Large intestine (tissue), 3 donors: ENCODE measurements around the gene CYB561. TPM values are rescaled to one million over a fixed set of nuclear protein-coding genes. Genes with fewer than 3 reads are reported as not detected.

Source experiments
- DNase-seq, 2 donors: peaks; one replicate each; pipeline versions ENCODE4 v3.0.0 to v3.0.0-alpha.2; 2013
- H3K27ac ChIP-seq: one replicate; pipeline ENCODE4 v1.5.1; 2013; ENCODE audit warnings: low read length
- H3K27me3 ChIP-seq: 2 replicates; pipeline ENCODE4 v1.6.1; 2013; ENCODE audit warnings: low read length; ENCODE audit not compliant: control insufficient read depth, insufficient read depth
- H3K36me3 ChIP-seq: 2 replicates; pipeline ENCODE4 v1.6.1; 2013; ENCODE audit warnings: low read length; ENCODE audit not compliant: control insufficient read depth, insufficient read depth
- H3K4me1 ChIP-seq: one replicate; pipeline ENCODE4 v1.6.1; 2013; ENCODE audit warnings: low read length; ENCODE audit not compliant: control insufficient read depth, insufficient read depth
- H3K4me3 ChIP-seq: one replicate; pipeline ENCODE4 v1.5.1; 2013; ENCODE audit warnings: low read length
- H3K9me3 ChIP-seq: one replicate; pipeline ENCODE4 v1.6.1; 2013; ENCODE audit warnings: mild to moderate bottlenecking, low read depth, low read length, moderate library complexity; ENCODE audit not compliant: control insufficient read depth
- WGBS: methylation state at CpG from one replicate; pipeline ENCODE4 v1.1.5; 2013; ENCODE audit warnings: low lambda C conversion rate; ENCODE audit not compliant: insufficient coverage; 5-methylcytosine and 5-hydroxymethylcytosine counted together
- polyA plus RNA-seq: library from polyadenylated mRNA; unstranded; fragments of 120-200 nt; gene quantifications from one replicate; pipeline ENCODE4 v1.2.1, GENCODE V29; 2013

CYB561 gene
- polyA plus RNA-seq, 1 donor, result 35.0 TPM

DNA sequence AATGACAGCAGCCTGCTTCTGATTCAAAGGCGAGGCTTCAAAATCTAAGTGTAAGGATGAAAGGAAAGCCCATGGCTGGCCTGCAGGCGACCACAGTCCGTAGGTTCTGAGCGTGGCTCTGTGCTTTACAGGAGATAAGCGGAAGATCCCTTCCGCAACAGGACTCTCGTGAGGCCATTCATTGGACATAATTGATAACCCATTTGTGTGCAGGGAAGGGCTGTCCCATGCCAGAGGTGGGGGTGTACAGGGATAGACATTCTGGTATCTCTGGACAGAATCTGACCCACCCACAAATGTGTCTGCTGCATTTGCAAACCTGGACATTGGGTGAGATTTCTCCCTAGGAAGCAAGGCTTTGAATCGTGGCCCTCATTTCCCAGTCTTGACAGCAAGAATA lies 4.0 kb downstream of the CYB561 start:
- no CpG with 5 or more reads among the region's 8 CpGs for WGBS
- Histone ChIP-seq H3K36me3 (peaks cover 1% of the 10 kb centered on the region), H3K27ac (no peak overlapping the region), H3K4me3 (no peak overlapping the region), H3K9me3 (peaks cover 4% of the 10 kb centered on the region), H3K4me1 (peaks cover 38% of the 10 kb centered on the region), H3K27me3 (peaks cover 16% of the 10 kb centered on the region)
- DNase-seq, result no peak

DNA sequence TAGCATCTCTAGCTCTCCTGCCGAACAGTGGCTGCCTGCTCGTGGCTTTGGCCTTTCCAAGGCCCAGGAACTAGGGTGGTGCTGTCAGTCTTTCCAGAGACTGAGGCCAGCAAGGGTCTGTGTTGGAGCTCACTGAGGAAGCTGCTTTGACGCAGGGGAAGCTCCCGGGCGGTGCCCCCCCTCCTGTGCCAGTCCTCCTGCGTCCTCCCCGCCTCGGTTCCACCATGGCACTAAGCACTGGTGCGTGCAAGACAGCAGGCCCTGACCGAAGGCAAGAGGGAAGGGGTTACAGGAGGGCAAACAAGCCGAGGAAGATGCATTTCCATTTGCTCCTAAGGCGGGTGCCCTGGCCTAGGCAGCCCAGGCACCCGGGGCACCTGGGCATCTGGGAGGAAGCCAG lies 4.5 kb downstream of the CYB561 start:
- Histone ChIP-seq H3K27ac (no peak overlapping the region), H3K4me1 (peaks cover 34% of the 10 kb centered on the region), H3K36me3 (peaks cover 5% of the 10 kb centered on the region), H3K4me3 (no peak overlapping the region), H3K9me3 (peaks cover 3% of the 10 kb centered on the region), H3K27me3 (peaks cover 16% of the 10 kb centered on the region)
- no CpG with 5 or more reads among the region's 13 CpGs for WGBS
- no peak for DNase-seq

DNA sequence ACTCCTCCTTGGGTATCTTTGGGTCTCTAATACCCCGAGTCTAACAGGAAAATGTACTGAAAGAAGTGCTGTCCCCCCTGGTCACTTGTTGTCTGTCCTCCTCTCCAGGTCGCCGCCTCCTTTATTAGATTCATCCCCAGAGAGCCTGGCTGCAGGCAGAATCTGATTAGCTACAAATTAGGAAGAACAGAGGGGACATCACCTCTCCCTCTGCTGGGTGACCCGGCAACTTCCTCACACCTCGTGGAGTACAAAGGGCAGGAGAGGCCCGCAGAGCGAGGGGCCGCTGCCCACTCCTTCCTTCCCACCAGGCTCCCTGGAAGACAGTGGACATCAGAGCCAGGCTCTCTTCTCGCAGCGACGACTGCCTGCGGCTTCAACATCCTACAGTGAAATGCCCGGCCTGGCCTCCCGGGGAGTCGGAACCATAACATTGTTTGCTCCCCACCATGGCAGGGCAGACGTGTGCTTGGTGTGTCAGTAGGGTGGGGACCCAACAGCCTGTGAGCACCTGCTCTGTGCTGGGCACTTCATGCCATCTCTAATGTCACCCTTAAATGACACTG lies 5.3 kb downstream of the CYB561 start:
- no peak overlapping the region for H3K4me3 ChIP-seq
- H3K4me1 ChIP-seq, result peaks cover 32% of the 10 kb centered on the region
- no CpG with 5 or more reads among the region's 16 CpGs for WGBS
- no peak for DNase-seq
- H3K36me3 ChIP-seq, result peaks cover 11% of the 10 kb centered on the region
- peaks cover 16% of the 10 kb centered on the region for H3K27me3 ChIP-seq
- H3K9me3 ChIP-seq, result no peaks in the 10 kb centered on the region
- H3K27ac ChIP-seq, result no peak overlapping the region

DNA sequence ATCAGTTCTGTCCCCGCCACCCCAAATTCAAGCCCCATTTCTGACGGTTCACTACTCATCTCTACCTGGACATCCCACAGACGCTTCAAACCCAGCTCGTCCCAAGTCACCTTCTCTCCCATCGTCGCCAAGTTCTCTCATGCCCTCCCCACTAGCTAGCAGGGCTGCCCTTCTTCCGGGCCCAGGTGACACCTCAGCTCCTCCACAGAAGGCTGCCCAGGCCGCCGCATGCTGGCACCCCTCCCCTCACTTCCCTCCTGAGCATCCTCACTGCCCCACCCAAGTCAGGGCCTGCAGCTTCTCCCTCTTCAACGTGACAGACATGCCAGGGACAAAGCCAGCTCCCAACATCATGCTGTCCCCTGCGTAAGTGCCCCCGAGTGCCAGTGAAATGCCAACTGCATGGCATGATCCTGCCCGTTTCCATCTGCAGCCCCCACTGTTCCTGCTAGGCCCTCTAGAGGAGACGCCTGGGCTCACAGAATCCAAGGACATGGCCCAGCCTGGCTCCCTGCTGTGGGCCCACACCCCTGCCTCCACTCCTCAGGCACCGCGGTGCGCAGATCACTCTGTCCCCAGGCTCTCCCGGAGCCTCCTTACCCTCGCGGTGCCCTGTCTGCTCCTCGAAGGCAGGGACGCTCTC lies 5.9 kb downstream of the CYB561 start:
- H3K36me3 ChIP-seq, result peaks cover 17% of the 10 kb centered on the region
- H3K27ac ChIP-seq, result peak overlapping the region; percentile 15
- peaks cover 12% of the 10 kb centered on the region for H3K27me3 ChIP-seq
- no peak for DNase-seq
- WGBS, result 65% methylated on average over 4 of the region's 22 CpGs
- peaks cover 29% of the 10 kb centered on the region for H3K4me1 ChIP-seq
- no peaks in the 10 kb centered on the region for H3K9me3 ChIP-seq
- H3K4me3 ChIP-seq, result no peak overlapping the region

DNA sequence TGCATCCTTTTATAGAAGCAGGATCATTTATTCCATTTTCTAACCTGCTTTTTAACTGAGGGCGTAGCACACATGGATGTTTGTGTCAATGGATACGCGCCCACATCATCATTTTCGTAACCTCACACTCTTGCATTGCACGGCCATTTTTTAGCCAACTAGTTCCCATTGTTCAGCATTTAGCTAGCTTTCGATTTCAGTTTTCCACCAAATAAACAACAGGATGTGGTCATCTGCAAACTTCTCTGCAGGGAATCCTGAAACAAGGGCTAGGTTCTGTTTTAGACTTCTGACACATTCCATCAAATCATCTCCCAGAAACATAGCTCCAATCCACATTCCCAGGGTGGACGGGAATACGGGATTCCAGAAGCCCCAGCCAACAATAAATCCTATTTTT lies 6.4 kb downstream of the CYB561 start:
- Histone ChIP-seq H3K27ac (peak overlapping the region; percentile 15), H3K4me3 (no peak overlapping the region), H3K27me3 (peaks cover 12% of the 10 kb centered on the region), H3K36me3 (peaks cover 22% of the 10 kb centered on the region), H3K9me3 (no peaks in the 10 kb centered on the region), H3K4me1 (peaks cover 24% of the 10 kb centered on the region)
- 86% methylated on average over 6 of the region's 8 CpGs for WGBS
- DNase-seq, result no peak

DNA sequence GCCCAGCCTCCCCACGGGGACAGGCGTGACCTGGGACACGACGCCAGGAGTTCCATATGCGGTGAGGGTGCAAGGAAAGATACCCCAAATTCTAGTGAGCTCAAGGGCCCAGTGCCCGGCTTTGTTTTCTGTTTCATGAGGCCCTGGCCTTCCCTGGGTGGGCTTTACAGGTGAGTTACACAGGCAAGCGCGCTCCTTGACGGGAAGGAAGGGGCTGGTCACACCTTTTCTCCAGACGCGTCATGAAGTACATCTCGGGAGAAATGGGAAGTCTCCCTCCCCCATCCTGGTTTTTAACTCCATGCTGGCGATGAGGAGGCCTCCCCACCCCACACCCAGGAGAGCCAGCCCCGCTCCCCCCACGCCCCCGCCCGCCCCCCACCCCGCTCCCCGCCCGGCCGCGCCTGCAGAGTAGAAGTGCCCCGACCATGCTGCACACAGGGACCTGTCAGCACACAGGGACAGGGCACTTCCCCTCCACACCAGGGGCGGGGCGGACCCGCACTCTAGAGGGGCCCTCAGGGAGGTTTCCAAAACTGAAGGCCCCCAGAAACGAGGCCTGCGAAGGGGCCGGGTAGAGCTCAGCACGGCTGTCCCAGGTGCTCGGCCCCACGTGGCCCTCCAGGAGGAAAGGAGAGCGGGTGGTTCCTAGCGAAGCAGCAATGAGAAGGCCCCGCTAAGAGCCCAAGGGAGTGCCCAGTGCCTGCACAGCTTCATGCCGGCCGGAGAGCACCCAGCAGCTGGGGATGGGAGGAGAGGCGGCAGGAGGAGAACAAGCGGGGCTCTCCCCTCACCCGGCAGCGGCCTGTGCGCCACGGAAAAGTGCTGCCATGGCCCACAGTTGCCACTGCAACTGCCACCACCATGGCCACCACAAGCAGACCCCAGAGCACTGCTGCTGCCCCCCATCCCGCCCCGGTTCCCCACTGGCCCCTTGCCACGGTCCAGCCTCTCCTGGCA lies 7.7 kb downstream of the CYB561 start:
- no peak for DNase-seq
- Histone ChIP-seq H3K4me3 (peak overlapping the region; percentile 6), H3K4me1 (peaks cover 30% of the 10 kb centered on the region), H3K9me3 (peaks cover 4% of the 10 kb centered on the region), H3K27me3 (peaks cover 12% of the 10 kb centered on the region), H3K27ac (no peak overlapping the region), H3K36me3 (peaks cover 29% of the 10 kb centered on the region)
- no CpG with 5 or more reads among the region's 46 CpGs for WGBS

DNA sequence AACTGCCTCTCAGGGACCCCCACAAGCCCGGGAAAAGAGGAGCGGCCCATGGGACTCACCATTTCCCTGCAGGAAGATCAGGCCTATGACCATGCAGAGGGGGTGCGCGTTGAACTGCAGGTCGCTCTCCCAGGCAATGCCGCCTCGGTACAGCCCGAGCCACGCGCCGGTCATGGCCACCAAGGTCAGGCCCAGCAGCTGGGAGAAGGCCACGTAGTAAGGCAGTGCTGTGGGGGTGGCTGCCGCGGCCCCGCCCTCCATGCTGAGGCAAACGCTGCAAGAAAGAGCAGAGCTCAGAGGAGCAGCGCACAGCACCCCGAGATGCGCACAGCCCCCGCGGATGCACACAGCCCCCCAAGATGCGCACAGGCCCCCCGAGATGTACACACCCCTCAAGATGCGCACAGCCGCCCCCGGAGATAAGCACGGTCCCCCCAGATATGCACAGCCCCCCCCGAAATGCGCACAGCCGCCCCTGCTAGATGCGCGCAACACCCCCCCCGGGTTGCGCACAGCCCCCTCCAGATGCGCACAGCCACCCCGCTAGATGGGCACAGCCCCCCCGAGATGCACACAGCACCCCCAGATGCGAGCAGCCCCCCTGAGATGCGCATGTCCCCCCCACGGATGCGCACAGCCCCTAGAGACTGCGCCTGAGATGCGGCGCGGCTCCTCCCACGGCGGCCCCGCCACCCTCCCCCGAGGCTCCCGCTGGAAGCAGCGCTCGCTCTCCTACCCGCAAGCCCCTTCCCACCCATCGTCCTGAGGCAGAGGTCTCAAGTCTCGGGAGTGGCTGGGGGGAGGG lies 8.6 kb downstream of the CYB561 start:
- peak overlapping the region; percentile 6 for H3K4me3 ChIP-seq
- peaks cover 29% of the 10 kb centered on the region for H3K36me3 ChIP-seq
- H3K27me3 ChIP-seq, result peaks cover 12% of the 10 kb centered on the region
- no CpG with 5 or more reads among the region's 55 CpGs for WGBS
- peaks cover 37% of the 10 kb centered on the region for H3K4me1 ChIP-seq
- H3K9me3 ChIP-seq, result peaks cover 4% of the 10 kb centered on the region
- DNase-seq, result no peak
- no peak overlapping the region for H3K27ac ChIP-seq

DNA sequence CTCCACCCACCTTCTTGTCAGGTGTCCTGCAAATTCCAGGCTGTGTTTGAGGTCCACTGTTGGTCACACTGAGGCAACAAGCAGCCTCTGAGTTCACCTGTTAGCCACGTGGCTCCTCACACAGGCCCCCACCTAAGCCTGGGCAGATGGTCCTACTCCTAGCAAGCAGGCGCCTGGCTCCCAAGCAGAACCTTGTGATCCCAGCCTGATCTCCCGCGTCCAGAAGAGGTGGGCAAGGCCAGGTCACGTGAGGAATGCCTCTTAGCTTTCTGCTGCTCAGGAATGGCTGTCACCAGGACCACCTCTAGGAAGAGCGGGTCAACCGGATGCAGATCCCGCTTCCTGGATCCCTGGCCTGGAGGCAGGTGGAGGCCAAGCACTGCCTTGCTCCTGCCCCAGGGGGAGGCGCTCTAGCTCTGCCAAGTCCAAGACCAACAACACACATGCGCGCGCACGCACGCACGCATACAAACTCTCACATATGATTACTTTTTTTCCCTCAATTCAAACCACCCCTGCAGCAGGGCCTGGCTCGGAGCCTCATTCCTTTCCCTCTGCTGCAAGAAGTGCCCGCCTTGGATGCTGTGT lies 9.5 kb downstream of the CYB561 start:
- no peak for DNase-seq
- WGBS, result no CpG with 5 or more reads among the region's 17 CpGs
- Histone ChIP-seq H3K4me3 (no peak overlapping the region), H3K4me1 (peaks cover 43% of the 10 kb centered on the region), H3K9me3 (peaks cover 4% of the 10 kb centered on the region), H3K27ac (no peak overlapping the region), H3K27me3 (peaks cover 12% of the 10 kb centered on the region), H3K36me3 (peaks cover 29% of the 10 kb centered on the region)

DNA sequence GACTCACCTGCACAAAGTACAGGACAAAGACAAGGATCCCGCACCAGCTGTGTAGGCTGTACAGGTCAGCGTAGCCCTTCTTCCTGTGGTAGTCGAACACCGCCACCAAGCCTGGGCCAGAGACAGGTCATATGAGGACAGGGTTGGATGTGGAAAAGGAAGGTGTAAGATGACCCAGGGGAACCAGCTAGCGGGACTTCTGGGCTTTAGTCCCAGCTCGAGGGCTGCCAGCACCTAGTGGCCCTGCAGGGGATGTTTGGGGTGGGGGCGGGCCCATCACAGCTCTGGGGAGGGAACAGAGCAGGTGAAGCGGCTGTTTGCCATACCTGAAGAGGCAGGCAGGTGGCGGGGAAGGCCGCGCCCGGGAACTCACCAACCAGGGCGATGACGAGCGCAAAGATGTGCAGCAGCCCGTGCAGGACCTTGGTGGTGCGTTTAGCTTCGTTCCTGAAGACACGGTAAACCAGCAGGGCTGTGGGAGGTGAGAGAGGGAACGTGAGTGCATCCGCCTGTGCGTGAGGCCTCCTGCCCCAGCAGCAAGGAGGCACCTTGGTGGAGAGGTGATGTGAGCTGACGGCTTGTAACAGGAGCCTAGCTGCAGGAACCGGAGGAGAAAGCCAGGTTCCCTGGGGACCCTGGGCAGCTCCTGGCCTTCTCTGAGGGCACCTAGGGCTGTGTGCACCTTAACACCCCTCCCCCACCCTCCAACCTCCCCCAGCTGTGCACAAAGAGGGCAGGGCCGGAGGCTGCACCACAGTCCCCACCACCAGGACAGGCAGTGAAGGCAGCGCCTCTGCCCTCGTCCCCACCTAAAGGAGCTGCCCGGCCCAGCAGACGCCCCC lies 10.2 kb downstream of the CYB561 start:
- peaks cover 47% of the 10 kb centered on the region for H3K4me1 ChIP-seq
- no peak overlapping the region for H3K27ac ChIP-seq
- H3K9me3 ChIP-seq, result peaks cover 4% of the 10 kb centered on the region
- no peak overlapping the region for H3K4me3 ChIP-seq
- H3K27me3 ChIP-seq, result peaks cover 12% of the 10 kb centered on the region
- DNase-seq, result no peak
- WGBS, result no CpG with 5 or more reads among the region's 29 CpGs
- peaks cover 29% of the 10 kb centered on the region for H3K36me3 ChIP-seq
